Measurements from ENCODE around the gene KDM4E. TPM values are rescaled to one million over a fixed set of nuclear protein-coding genes. Genes with fewer than 3 reads are reported as not detected.

KDM4E gene
- polyA plus RNA-seq, 1 experiment, result not detected

GRCh38 chr11:95074792-95075563 is 49.9 kb downstream of the KDM4E start:
- Histone ChIP-seq H3K27ac (ENCODE audit: low read depth, low read length) (no peak overlapping the region), H3K4me3 (ENCODE audit: low read depth, low read length) (no peak overlapping the region), H3K27me3 (ENCODE audit: control insufficient read depth, insufficient read depth, low read length) (no peaks in the 10 kb centered on the region), H3K9me3 (ENCODE audit: control insufficient read depth, insufficient read depth, low read length) (no peaks in the 10 kb centered on the region)
- DNase-seq (ENCODE audit: low read depth, low spot score), result no peak
- POLR2A ChIA-PET, result interaction anchor here (1.1 kb wide), 1 partner anchor 15 kb away, joined by 4 read pairs; the partner anchor contains the start of gene ENDOD1
- TF ChIP-seq, protein P1, sequence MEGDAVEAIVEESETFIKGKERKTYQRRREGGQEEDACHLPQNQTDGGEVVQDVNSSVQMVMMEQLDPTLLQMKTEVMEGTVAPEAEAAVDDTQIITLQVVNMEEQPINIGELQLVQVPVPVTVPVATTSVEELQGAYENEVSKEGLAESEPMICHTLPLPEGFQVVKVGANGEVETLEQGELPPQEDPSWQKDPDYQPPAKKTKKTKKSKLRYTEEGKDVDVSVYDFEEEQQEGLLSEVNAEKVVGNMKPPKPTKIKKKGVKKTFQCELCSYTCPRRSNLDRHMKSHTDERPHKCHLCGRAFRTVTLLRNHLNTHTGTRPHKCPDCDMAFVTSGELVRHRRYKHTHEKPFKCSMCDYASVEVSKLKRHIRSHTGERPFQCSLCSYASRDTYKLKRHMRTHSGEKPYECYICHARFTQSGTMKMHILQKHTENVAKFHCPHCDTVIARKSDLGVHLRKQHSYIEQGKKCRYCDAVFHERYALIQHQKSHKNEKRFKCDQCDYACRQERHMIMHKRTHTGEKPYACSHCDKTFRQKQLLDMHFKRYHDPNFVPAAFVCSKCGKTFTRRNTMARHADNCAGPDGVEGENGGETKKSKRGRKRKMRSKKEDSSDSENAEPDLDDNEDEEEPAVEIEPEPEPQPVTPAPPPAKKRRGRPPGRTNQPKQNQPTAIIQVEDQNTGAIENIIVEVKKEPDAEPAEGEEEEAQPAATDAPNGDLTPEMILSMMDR (IDR thresholded peaks at IDR 0.05; ENCODE audit: low read depth, low read length), result no peak
- CTCF ChIA-PET, result interaction anchor here (1.4 kb wide), 3 partner anchors 15 to 77 kb away, joined by 3 to 9 read pairs (median 3); partner anchors contain the start of gene ENDOD1

- no peak overlapping the region for H3K27ac ChIP-seq (ENCODE audit: low read depth, low read length)
- no peak overlapping the region for H3K4me3 ChIP-seq (ENCODE audit: low read depth, low read length)
- TF ChIP-seq, protein P1 (IDR thresholded peaks at IDR 0.05; ENCODE audit: low read depth, low read length), result no peak
- ChIA-PET CTCF (interaction anchor here (1.1 to 1.4 kb wide), 4 partner anchors 9 to 629 kb away, joined by 3 to 9 read pairs (median 4); partner anchors contain the start of gene ENDOD1), POLR2A (interaction anchor here (0.7 to 1.1 kb wide), 3 partner anchors 9 to 72 kb away, joined by 3 to 6 read pairs (median 4); partner anchors contain the start of genes ENDOD1 and SRSF8)
- H3K9me3 ChIP-seq (ENCODE audit: control insufficient read depth, insufficient read depth, low read length), result no peaks in the 10 kb centered on the region
- H3K27me3 ChIP-seq (ENCODE audit: control insufficient read depth, insufficient read depth, low read length), result no peaks in the 10 kb centered on the region
- no peak for DNase-seq (ENCODE audit: low read depth, low spot score)
Observed at GRCh38 chr11:95076416-95076815, 51.4 kb downstream of the KDM4E start.

GRCh38 chr11:95076981-95077380 is 51.9 kb downstream of the KDM4E start:
- TF ChIP-seq, protein P1 (IDR thresholded peaks at IDR 0.05; ENCODE audit: low read depth, low read length), result no peak
- no peak overlapping the region for H3K27ac ChIP-seq (ENCODE audit: low read depth, low read length)
- POLR2A ChIA-PET, result no interaction called here

More at GRCh38 chr11:95076981-95077380, 51.9 kb downstream of the KDM4E start:
- no peak overlapping the region for H3K4me3 ChIP-seq (ENCODE audit: low read depth, low read length)
- H3K9me3 ChIP-seq (ENCODE audit: control insufficient read depth, insufficient read depth, low read length), result no peaks in the 10 kb centered on the region
- no peak for DNase-seq (ENCODE audit: low read depth, low spot score)
- no peaks in the 10 kb centered on the region for H3K27me3 ChIP-seq (ENCODE audit: control insufficient read depth, insufficient read depth, low read length)
- CTCF ChIA-PET, result no interaction called here

Other genes starting within 250 kb of the KDM4E start
- gene CWC15, start 51.7 kb upstream of the KDM4E start, polyA plus RNA-seq (2011; rRNA removed), result 51.0 and 61.9 TPM in 2 replicates
- gene KDM4D, start 51.5 kb upstream of the KDM4E start, polyA plus RNA-seq (2011; rRNA removed), result 0.62 and 0.68 TPM in 2 replicates
- gene KDM4F, start 24.2 kb downstream of the KDM4E start, polyA plus RNA-seq (2011; rRNA removed), result not detected in 2 replicates
- 22.4 and 28.4 TPM in 2 replicates for gene SRSF8, start 41.7 kb downstream of the KDM4E start, polyA plus RNA-seq (2011; rRNA removed)
- 10.0 and 12.1 TPM in 2 replicates for gene ENDOD1, start 64.6 kb downstream of the KDM4E start, polyA plus RNA-seq (2011; rRNA removed)
- 2.8 and 4.2 TPM in 2 replicates for gene SESN3, start 205.9 kb downstream of the KDM4E start, polyA plus RNA-seq (2011; rRNA removed)